Superior temporal gyrus (tissue), 1 donor: ENCODE results near the gene AP2S1.
"Not testable (repeated sequence)": the region's sequence is repeated elsewhere in the genome, so short reads cannot be mapped to it uniquely, and the experiment has no call there.

Experiments
- DNase-seq: peaks from one replicate; pipeline ENCODE4 v3.0.0-alpha.2; 2016; ENCODE audit errors: extremely low spot score

AP2S1 gene

GRCh38 chr19:46804432-46804831 lies 46.2 kb downstream of the AP2S1 start:
- DNase-seq, result not testable (repeated sequence)

GRCh38 chr19:46803555-46803954 lies 47.1 kb downstream of the AP2S1 start:
- no peak for DNase-seq

- no peak for DNase-seq
These were observed 48.5 kb downstream of the AP2S1 start for GRCh38 chr19:46802152-46802551.

GRCh38 chr19:46798713-46799112 lies 51.9 kb downstream of the AP2S1 start:
- no peak for DNase-seq

GRCh38 chr19:46797881-46798280 lies 52.8 kb downstream of the AP2S1 start:
- DNase-seq, result no peak

- no peak for DNase-seq
These were observed 58.7 kb downstream of the AP2S1 start for GRCh38 chr19:46791944-46792343.

- DNase-seq, result no peak
These were observed 61.3 kb downstream of the AP2S1 start for GRCh38 chr19:46789371-46789770.

- DNase-seq, result no peak
These were observed 61.7 kb downstream of the AP2S1 start for GRCh38 chr19:46788968-46789338.

- DNase-seq, result peak; percentile 33
These were observed 62.2 kb downstream of the AP2S1 start, which contains the start of gene SLC1A5 for GRCh38 chr19:46788262-46788967. Gene SLC1A5, minus strand, starts transcription at chr19:46788594. Its CDS starts 629 bp downstream, at chr19:46787965.
